HG03558 (cell line): ENCODE data around the gene HAGH.
"Not testable (repeated sequence)": the region's sequence is repeated elsewhere in the genome, so short reads cannot be mapped to it uniquely, and the experiment has no call there.

Experiments used
- ATAC-seq: cut with Tn5 transposase; IDR thresholded peaks from one replicate; pipeline ENCODE4 v1.9.1; 2021; ENCODE audit warnings: moderate number of reproducible peaks; ENCODE audit not compliant: unreplicated experiment; ENCODE audit errors: extremely low read depth

Gene HAGH

GRCh38 chr16:1815461-1815860, 11.2 kb downstream of the HAGH start:
- no peak for ATAC-seq

GRCh38 chr16:1812732-1813163, 13.9 kb downstream of the HAGH start:
- ATAC-seq = no peak

- ATAC-seq = no peak
Measured at GRCh38 chr16:1810536-1810935, 16.1 kb downstream of the HAGH start.

- ATAC-seq = no peak
Measured at GRCh38 chr16:1810106-1810505, 16.5 kb downstream of the HAGH start.

- ATAC-seq = no peak
Measured at GRCh38 chr16:1809281-1809801, 17.3 kb downstream of the HAGH start.

- ATAC-seq = no peak
Measured at GRCh38 chr16:1808691-1809090, 17.9 kb downstream of the HAGH start.

GRCh38 chr16:1807626-1808025, 19.0 kb downstream of the HAGH start:
- no peak for ATAC-seq

- no peak for ATAC-seq
Measured at GRCh38 chr16:1800701-1801100, 25.9 kb downstream of the HAGH start.

GRCh38 chr16:1799263-1799662, 27.4 kb downstream of the HAGH start:
- ATAC-seq = not testable (repeated sequence)

- no peak for ATAC-seq
Measured at GRCh38 chr16:1794908-1795666, 31.5 kb downstream of the HAGH start.

GRCh38 chr16:1794221-1794871, 32.3 kb downstream of the HAGH start:
- no peak for ATAC-seq

- no peak for ATAC-seq
Measured at GRCh38 chr16:1793578-1794220, 32.9 kb downstream of the HAGH start, which contains the start of gene IGFALS. Gene IGFALS, minus strand, starts transcription at chr16:1793705. Its CDS starts 53 bp downstream, at chr16:1793652.

GRCh38 chr16:1792836-1793577, 33.6 kb downstream of the HAGH start:
- no peak for ATAC-seq

- no peak for ATAC-seq
Measured at GRCh38 chr16:1791943-1792812, 34.4 kb downstream of the HAGH start.

GRCh38 chr16:1791256-1791942, 35.2 kb downstream of the HAGH start:
- ATAC-seq = no peak

GRCh38 chr16:1790611-1791255, 35.9 kb downstream of the HAGH start:
- no peak for ATAC-seq

- no peak for ATAC-seq
Measured at GRCh38 chr16:1790261-1790610, 36.4 kb downstream of the HAGH start.

GRCh38 chr16:1789643-1790045, 37.0 kb downstream of the HAGH start:
- no peak for ATAC-seq
